Stimulated activated effector memory CD8-positive, alpha-beta T cell treated with anti-CD3 and anti-CD28 coated beads, Interleukin-12 subunit alpha, Interleukin-12 subunit beta, amount 100 ng/mL, for 72 hours (primary cell): ENCODE results near the gene ISL2.

Source experiments
- ATAC-seq: fragments of 150-1000 bp; cut with Tn5 transposase; 2 replicates; pipeline ENCODE4 v1.10.0; 2021
- DNase-seq, 2 donors: peaks; one replicate each; pipeline ENCODE4 v3.0.0; 2021 to 2022; ENCODE audit warnings: low spot score in 2 of 2
- H3K27ac Mint-ChIP-seq: one replicate; pipeline ENCODE4 v1.8.0; 2022; ENCODE audit warnings: mild to moderate bottlenecking, mixed read lengths
- H3K36me3 Mint-ChIP-seq: one replicate; pipeline ENCODE4 v1.8.0; 2022; ENCODE audit warnings: mild to moderate bottlenecking, mixed read lengths
- H3K4me1 Mint-ChIP-seq: one replicate; pipeline ENCODE4 v1.8.0; 2022; ENCODE audit warnings: mixed read lengths
- H3K4me3 Mint-ChIP-seq: one replicate; pipeline ENCODE4 v1.8.0; 2022; ENCODE audit warnings: mild to moderate bottlenecking, mixed read lengths
- H3K9me3 Mint-ChIP-seq: one replicate; pipeline ENCODE4 v1.8.0; 2022; ENCODE audit warnings: mixed read lengths

Gene ISL2

DNA sequence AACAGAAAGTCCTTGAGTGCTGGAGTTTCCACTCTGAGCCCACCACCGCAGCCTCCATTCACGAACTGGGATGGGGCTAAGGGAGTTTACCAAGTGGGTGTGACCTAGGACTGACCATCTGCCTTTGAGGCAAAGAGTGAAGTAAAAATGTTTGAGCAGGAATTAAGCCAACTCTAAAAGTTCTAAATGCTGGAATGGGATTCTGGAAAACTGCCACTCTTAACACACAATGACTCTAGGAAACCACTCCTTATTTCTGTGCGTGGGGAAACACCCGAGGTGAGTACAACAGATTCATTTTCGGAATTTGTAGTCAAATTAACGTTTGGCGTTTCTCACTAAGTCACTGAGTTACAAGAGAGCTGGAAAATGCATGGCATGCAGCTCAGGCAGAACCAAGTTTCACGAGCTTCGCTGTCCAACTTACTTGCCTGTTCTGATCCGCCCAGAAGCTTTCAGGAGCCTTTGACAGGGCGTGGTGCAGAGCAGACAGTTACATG is 31.6 kb downstream of the ISL2 start:
- no peak overlapping the region for H3K27ac Mint-ChIP-seq
- peaks cover 5% of the 10 kb centered on the region for H3K36me3 Mint-ChIP-seq
- H3K4me1 Mint-ChIP-seq: no peaks in the 10 kb centered on the region
- DNase-seq (no peak), ATAC-seq (no peak)
- no peaks in the 10 kb centered on the region for H3K9me3 Mint-ChIP-seq
- no peak overlapping the region for H3K4me3 Mint-ChIP-seq

DNA sequence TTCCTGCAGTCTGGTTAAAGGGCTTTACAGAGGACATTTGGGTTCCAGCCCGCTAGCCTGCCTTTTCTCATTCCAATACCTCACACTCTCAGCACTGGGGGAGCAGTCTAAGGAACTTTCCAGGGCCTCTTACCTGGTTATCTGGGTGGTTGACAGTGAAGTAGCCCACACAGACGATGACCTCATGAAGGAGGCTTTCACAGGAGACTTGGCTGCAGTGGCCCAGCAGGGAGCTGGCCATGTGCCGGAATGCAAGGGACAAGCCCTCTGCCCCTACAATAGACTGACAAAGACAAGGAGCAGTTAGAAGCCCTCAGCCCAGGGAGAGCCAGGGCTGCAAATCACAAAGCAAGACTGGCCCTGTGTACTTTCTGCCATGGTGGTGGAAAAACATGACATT is 39.5 kb downstream of the ISL2 start:
- Mint-ChIP-seq H3K4me3 (no peak overlapping the region), H3K36me3 (peaks cover 15% of the 10 kb centered on the region), H3K4me1 (no peaks in the 10 kb centered on the region), H3K9me3 (no peaks in the 10 kb centered on the region), H3K27ac (no peak overlapping the region)
- ATAC-seq (no peak), DNase-seq (no peak)

DNA sequence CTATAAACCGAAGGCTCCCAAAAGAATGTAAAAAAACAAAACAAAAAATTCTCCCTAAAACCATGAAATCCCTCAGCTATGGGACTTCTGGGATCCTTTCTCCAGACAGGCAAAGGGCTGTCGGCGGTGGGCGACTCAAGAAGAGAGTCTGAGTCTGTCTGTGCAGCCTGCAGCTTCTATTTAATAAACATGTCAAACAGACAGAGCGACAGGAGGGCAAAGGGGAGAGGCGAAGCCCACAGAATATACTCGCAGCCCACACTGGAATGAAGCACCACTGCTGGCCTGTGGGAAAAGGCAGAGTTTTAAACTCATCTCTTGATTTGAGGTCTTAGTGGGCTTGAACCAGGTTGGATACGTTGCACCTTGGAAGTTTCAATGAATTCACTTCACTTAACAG is 40.2 kb downstream of the ISL2 start:
- no peaks in the 10 kb centered on the region for H3K4me1 Mint-ChIP-seq
- peaks cover 15% of the 10 kb centered on the region for H3K36me3 Mint-ChIP-seq
- H3K4me3 Mint-ChIP-seq: no peak overlapping the region
- no peaks in the 10 kb centered on the region for H3K9me3 Mint-ChIP-seq
- ATAC-seq: no peak
- no peak overlapping the region for H3K27ac Mint-ChIP-seq
- DNase-seq: no peak

DNA sequence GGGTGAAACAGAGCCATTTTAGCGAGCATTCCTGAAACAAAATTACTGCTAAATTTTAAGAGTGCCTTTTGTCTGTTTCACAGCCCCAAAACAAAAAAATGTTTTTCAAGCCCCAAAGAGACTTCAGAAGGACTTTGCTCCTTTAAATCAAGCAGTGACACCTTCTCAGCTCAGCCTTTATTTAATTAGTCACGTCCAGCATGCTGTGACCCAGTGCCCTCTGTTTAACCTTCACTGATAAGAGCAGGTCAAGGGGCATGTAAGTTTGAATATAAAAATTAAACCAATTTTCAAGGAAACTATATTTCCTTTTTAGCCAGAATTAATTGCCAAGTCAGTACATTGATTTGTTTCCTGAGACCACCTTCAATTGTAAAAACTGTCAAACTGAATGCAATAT is 40.6 kb downstream of the ISL2 start:
- no peaks in the 10 kb centered on the region for H3K9me3 Mint-ChIP-seq
- H3K27ac Mint-ChIP-seq: no peak overlapping the region
- peaks cover 15% of the 10 kb centered on the region for H3K36me3 Mint-ChIP-seq
- ATAC-seq: no peak
- H3K4me1 Mint-ChIP-seq: no peaks in the 10 kb centered on the region
- H3K4me3 Mint-ChIP-seq: no peak overlapping the region
- no peak for DNase-seq

DNA sequence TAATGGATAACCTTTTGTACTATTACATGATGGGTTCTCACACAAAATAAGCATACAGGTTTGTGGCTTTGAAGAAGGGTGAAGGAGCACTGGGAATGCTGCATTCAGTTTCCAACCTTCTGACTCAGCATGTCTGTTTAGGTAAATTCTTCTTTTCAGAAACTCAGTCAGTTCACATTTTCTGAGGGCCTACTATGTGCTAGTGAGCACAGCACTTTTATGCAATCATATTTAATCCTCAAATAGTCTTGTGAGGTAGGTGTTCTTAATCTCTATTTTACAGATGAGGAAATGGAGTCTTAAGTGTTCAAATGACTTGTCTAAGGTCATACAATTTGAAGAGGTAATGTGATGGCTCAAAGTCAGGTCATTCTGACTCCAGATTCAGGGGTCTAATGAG is 41.2 kb downstream of the ISL2 start:
- Mint-ChIP-seq H3K4me1 (no peaks in the 10 kb centered on the region), H3K4me3 (no peak overlapping the region), H3K9me3 (no peaks in the 10 kb centered on the region), H3K36me3 (peaks cover 15% of the 10 kb centered on the region), H3K27ac (no peak overlapping the region)
- no peak for DNase-seq
- no peak for ATAC-seq

DNA sequence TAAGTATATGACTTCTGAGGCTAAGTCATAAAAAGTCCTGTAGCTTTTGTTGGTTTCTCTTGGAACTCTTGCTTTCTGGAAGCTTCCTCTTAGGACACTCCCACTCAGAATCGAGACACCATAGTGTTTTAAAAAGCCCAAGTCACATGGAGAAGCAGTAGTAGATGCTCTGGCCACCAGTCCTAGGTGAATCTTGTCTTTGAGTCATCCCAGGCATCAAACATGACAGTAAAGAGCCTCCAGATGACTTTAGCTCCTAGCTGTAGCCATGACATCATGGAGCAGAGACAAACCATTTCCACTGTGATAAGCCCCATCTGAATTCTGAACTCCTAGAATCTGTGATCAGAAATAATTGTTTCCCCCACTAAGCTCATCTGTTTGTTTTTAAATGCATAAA is 42.1 kb downstream of the ISL2 start:
- Mint-ChIP-seq H3K4me1 (no peaks in the 10 kb centered on the region), H3K4me3 (no peak overlapping the region), H3K27ac (no peak overlapping the region), H3K9me3 (no peaks in the 10 kb centered on the region), H3K36me3 (peaks cover 6% of the 10 kb centered on the region)
- DNase-seq (no peak), ATAC-seq (peak; percentile 54)

DNA sequence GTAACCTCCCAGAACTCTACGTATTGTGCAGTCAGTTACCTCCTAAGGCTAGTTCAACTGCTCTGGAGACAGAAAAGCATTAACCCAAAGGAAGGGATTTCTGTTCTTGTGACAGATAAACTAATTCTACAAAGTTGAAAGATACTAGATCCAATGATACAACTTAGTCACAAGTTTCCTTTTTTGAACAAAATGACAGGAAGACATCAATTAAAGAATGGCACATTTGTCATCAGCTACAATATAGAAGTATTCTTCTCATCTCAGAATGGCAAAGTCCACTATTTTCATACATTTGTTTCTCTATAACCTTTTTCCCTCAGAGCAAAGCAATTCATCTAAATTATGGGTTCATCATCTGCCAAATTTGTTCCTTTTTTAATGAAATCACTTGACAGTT is 43.7 kb downstream of the ISL2 start:
- DNase-seq (no peak), ATAC-seq (no peak)
- no peaks in the 10 kb centered on the region for H3K4me1 Mint-ChIP-seq

DNA sequence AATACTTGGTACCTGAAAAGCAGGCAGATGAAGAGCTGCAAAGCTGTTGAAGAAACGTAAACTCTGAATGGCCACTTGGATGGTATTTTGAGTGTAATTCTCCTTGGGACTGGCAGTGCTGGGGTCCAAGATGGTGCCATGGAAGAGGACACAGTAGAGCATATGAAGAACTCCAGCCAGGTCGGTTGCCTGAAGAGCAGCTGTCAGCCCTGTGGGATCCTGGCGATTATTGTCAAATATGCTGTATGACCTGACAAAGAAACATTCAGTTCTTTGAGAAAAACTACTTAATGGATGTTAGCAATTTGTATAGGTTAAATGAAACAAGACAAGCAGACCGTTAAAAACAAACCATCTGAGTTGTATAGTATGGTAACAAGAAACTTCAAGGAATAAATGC is 44.8 kb downstream of the ISL2 start:
- H3K4me3 Mint-ChIP-seq: no peak overlapping the region
- no peaks in the 10 kb centered on the region for H3K9me3 Mint-ChIP-seq
- H3K36me3 Mint-ChIP-seq: peaks cover 6% of the 10 kb centered on the region
- ATAC-seq (no peak), DNase-seq (no peak)
- no peaks in the 10 kb centered on the region for H3K4me1 Mint-ChIP-seq
- H3K27ac Mint-ChIP-seq: no peak overlapping the region

More for the DNA sequence above, 43.7 kb downstream of the ISL2 start:
- no peaks in the 10 kb centered on the region for H3K9me3 Mint-ChIP-seq
- H3K36me3 Mint-ChIP-seq: peaks cover 6% of the 10 kb centered on the region
- no peak overlapping the region for H3K4me3 Mint-ChIP-seq
- no peak overlapping the region for H3K27ac Mint-ChIP-seq

DNA sequence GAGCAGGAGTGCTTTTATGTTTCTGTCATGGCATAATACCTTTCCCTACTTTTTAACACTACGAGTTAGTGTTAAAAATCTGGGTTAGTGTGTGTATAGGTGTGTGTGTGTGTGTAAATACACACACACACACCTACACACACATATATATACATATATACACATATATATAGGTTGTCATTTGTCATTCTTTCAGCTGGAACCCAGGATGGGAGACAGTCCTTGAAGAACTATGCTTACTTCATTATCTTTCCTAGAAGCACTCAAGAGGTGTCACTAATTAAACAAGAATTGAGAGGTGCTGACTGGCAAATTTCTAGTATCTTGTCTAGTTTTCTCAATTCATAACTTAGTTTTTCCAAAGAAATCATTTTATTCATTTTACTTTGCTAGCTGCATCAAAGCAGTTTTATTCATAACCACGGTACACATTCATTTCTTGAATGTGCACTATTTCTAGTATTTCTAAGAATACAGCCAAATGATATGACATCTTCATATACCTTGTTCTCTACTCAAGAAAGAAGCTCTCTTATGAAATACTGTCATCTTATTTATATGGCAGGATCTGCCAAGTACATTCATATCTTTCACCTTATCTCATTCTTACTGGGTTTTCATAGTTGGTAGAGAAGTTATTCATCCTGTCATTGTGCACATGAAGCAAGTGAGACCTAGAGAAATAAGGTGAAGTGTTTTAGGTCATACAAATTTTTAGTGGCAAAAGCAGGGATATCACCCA is 46.6 kb downstream of the ISL2 start:
- H3K4me1 Mint-ChIP-seq: no peaks in the 10 kb centered on the region
- no peak overlapping the region for H3K27ac Mint-ChIP-seq
- no peak overlapping the region for H3K4me3 Mint-ChIP-seq
- peak; percentile 92 for ATAC-seq
- no peaks in the 10 kb centered on the region for H3K9me3 Mint-ChIP-seq
- H3K36me3 Mint-ChIP-seq: peaks cover 3% of the 10 kb centered on the region
- DNase-seq: no peak

DNA sequence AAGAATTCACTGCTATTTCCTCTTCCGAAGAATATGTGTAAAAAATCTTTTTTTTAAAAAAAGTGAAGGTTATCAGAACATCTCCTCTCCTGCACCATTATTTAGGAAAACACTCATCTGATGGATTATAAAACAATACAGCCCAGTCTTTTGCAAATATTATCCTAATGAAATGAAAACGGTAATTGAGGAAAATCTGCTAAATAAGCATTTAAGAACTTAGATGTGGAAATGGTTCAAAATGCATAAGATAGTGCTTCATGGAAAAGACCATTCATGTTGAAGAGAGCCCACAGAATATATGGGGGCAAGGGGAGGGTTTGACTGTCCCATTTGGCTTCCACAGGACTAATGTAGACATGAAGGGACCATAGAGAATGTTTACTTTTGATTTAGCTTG is 47.8 kb downstream of the ISL2 start:
- H3K4me1 Mint-ChIP-seq: no peaks in the 10 kb centered on the region
- no peaks in the 10 kb centered on the region for H3K9me3 Mint-ChIP-seq
- DNase-seq (no peak), ATAC-seq (no peak)
- no peak overlapping the region for H3K27ac Mint-ChIP-seq
- H3K36me3 Mint-ChIP-seq: no peaks in the 10 kb centered on the region
- H3K4me3 Mint-ChIP-seq: no peak overlapping the region

DNA sequence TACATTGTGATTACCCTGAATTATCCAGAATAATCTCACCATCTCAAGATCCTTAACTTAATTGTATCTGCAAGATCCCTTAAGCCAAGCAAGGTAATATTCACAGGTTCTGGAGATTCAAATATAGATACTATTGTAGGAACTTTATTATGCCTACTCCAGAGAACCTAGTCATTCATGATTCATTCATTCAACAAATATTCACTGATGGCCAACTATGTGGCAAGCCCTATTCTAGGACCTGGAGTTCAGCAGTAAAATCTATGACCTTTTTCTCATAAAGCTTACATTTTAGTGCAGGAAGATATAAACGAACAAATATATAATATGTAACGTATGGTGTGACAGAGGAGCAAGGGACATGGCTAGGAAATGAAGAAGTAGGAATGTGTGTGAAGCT is 49.6 kb downstream of the ISL2 start:
- H3K9me3 Mint-ChIP-seq: no peaks in the 10 kb centered on the region

DNA sequence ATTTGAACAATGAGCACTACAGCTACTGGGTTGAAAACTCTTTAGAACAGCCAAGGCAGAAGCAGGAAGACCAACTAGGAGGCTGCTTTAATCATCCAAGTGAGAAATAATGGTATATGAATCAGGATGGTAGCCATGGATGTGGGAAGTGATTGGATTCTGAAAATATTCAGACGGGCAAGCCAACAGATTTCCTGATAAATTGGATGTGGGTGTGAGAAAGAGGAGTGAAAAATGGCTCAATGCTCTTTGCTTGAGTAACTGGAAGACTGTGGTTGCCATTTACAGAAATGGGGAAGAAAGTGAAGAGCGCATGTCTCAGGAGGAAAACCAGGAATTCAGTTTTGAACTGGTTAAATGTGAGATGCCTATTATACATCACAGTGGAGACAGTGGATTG is 50.4 kb downstream of the ISL2 start:
- H3K36me3 Mint-ChIP-seq: no peaks in the 10 kb centered on the region
- H3K27ac Mint-ChIP-seq: no peak overlapping the region
- no peak for ATAC-seq
- no peak for DNase-seq
- H3K4me1 Mint-ChIP-seq: no peaks in the 10 kb centered on the region
- no peaks in the 10 kb centered on the region for H3K9me3 Mint-ChIP-seq
- no peak overlapping the region for H3K4me3 Mint-ChIP-seq

More for the DNA sequence above, 49.6 kb downstream of the ISL2 start:
- H3K4me3 Mint-ChIP-seq: no peak overlapping the region
- no peaks in the 10 kb centered on the region for H3K4me1 Mint-ChIP-seq
- DNase-seq: no peak
- H3K36me3 Mint-ChIP-seq: no peaks in the 10 kb centered on the region
- H3K27ac Mint-ChIP-seq: no peak overlapping the region
- ATAC-seq: no peak

DNA sequence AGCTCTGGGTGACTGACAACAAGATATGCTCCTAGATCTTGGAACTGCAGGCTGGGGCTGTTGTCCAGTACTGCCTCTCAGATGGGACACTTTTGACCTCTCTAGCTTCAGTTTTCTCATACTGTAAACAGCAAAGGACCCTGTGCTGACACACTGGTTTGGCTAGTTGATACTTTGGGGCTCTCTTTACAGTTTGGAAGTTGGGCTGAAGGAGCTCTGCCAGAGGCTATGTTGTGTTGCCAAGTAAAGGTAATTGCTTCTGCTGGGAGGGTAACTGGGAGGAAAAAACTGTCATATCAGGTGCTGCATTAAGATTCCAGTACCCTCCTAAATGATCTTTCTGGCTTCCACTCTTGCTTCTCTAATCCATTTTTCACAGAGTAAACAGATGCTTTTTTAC is 54.0 kb downstream of the ISL2 start:
- Mint-ChIP-seq H3K9me3 (no peaks in the 10 kb centered on the region), H3K27ac (no peak overlapping the region), H3K36me3 (no peaks in the 10 kb centered on the region), H3K4me1 (no peaks in the 10 kb centered on the region), H3K4me3 (no peak overlapping the region)
- ATAC-seq (no peak), DNase-seq (no peak)

DNA sequence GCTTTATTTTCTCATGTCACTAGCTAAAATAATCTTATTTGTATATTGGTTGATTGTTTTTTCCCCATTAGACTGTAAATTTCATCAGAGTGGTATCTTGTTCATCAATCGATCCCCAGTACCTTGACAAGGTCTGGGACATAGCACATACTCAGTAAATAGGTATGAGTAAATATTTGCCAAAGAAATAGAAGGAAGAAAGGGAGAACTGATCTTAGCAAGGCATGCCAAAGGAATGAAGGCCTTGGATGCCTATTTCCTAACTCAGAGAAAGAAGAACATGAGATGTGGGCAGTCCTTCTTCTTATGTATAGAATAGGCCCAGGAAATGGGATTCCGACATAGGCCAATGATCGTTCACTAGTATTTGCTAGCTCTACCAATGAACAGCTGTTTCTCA is 54.7 kb downstream of the ISL2 start:
- no peak for DNase-seq
- H3K9me3 Mint-ChIP-seq: no peaks in the 10 kb centered on the region
- H3K4me1 Mint-ChIP-seq: no peaks in the 10 kb centered on the region
- H3K27ac Mint-ChIP-seq: no peak overlapping the region
- no peak overlapping the region for H3K4me3 Mint-ChIP-seq
- H3K36me3 Mint-ChIP-seq: no peaks in the 10 kb centered on the region
- ATAC-seq: no peak

DNA sequence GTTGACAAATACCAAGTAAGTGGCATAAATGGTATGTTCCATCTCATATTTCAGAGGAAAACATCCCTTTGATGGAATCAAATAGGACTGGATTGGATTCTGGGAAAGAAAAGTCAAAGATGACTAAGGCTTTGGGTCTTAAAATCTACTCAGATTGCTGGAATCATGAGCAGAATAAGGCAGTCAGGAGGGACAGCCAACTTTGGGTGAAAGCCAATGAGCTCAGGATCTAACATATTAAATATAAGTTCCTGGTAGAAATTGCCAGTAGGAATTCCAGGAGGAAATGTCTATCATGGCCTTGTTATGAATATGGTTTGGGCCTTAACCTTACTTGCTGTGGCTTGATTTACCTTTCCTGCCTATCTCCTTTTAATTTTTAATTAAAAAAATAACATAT is 55.3 kb downstream of the ISL2 start:
- ATAC-seq: no peak
- no peak overlapping the region for H3K27ac Mint-ChIP-seq
- no peaks in the 10 kb centered on the region for H3K36me3 Mint-ChIP-seq

More for the DNA sequence above, 55.3 kb downstream of the ISL2 start:
- no peak for DNase-seq
- H3K4me1 Mint-ChIP-seq: no peaks in the 10 kb centered on the region
- no peaks in the 10 kb centered on the region for H3K9me3 Mint-ChIP-seq
- H3K4me3 Mint-ChIP-seq: no peak overlapping the region
